ENCODE measurements around the gene CACNA1E.

Gene CACNA1E

DNA sequence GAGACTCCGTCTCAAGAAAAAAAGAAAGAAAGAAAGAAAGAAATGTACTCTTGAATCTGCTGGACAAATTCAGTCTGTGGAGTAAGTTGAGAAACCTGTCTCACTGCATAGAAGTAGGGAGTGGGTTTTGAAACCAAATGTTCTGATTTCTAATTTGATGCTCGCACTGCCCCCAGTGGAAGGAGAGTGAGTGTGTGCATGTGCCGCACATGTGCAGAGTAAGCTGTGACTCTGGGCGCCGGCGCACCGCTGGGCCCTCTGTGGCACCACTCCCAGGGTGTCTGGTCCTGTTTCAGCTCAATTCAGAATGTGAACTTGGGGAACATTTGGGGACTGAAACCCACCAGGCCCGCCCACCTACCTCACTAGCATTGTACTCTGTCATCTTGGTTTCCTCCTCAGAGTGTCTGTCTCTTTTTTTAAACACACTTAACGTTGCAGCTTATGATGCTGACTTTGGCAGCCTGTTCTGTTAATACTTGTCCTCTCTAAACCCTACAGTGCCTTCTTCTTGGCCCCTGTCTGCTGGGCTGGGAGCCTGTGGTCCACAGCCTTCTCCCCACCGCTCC lies 104.6 kb downstream of the CACNA1E start:
- TF ChIP-seq, protein P1, sequence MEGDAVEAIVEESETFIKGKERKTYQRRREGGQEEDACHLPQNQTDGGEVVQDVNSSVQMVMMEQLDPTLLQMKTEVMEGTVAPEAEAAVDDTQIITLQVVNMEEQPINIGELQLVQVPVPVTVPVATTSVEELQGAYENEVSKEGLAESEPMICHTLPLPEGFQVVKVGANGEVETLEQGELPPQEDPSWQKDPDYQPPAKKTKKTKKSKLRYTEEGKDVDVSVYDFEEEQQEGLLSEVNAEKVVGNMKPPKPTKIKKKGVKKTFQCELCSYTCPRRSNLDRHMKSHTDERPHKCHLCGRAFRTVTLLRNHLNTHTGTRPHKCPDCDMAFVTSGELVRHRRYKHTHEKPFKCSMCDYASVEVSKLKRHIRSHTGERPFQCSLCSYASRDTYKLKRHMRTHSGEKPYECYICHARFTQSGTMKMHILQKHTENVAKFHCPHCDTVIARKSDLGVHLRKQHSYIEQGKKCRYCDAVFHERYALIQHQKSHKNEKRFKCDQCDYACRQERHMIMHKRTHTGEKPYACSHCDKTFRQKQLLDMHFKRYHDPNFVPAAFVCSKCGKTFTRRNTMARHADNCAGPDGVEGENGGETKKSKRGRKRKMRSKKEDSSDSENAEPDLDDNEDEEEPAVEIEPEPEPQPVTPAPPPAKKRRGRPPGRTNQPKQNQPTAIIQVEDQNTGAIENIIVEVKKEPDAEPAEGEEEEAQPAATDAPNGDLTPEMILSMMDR (conservative IDR thresholded peaks at IDR 0.05): peak; percentile 85
- TF ChIP-seq ZFX (IDR thresholded peaks at IDR 0.05): no peak
- no peak overlapping the region for H3K27ac ChIP-seq

DNA sequence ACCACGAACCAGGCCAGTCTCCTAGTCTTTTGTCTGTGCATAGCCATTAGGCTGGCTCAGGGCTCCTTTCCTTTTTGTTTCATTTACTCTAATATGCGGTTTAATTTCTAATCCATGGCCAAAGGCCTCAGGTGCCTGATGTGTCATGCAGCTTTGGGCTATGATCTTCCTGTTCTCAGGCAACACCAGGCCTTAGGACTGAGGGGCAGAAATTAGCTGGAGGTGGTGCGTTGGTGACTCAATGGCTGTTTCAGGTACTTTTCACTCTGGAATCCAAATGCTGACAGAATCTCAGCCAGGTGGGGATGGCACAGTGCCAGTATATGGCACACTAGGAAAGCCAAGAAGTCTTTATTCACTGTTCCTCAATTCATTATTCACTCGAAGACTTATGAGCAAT lies 105.3 kb downstream of the CACNA1E start:
- H3K27ac ChIP-seq: no peak overlapping the region
- no peak for TF ChIP-seq ZFX (IDR thresholded peaks at IDR 0.05)
- TF ChIP-seq, protein P1 (conservative IDR thresholded peaks at IDR 0.05): no peak

DNA sequence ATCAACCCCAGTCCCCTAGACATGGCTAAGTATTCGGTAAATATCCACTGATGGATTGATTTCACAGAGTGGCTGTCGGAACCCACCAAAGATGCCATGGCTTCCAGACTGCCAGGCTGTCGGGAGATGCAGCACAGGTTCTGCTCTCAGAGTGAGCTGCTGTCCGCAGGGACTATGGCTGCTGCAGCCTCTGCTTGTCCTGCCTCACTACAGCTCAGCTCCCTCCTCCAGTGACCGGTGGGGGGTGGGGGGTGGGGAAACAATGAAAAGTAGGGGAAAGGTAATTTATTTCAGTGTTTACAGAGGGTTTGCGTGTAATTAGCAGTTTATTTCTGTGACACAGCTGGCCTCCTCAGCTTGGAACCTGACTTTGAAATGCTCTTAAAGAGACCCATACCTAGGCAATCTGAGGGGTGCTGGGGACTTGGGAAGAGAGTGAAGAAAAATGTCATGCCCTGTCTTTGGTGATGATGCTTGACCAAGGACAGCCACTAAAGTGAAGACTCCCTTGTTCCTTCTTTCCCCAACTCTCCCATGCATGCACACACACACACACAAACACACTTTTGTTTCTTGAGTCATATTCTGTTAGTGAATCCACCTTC lies 109.0 kb downstream of the CACNA1E start:
- H3K27ac ChIP-seq: no peak overlapping the region
- TF ChIP-seq, protein P1 (conservative IDR thresholded peaks at IDR 0.05): no peak
- TF ChIP-seq ZFX (IDR thresholded peaks at IDR 0.05): no peak

DNA sequence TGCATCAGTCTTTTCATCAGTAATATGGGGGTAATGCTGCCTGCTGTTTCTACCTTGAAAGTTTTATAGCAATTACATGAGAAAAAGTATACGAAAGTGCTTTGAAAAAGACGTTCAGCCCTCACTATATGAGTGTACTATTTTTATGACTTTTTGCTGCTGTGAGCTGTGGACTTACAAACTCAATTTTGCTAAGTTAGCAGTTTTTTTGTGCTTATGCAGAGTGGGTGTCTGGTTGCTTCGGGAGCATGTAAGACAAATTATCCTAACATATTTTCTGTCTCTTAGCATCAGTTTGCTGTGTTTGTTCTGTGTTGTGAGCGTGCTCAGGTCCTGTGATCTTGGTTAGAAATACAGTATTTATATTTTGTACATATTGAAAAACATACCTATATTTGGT lies 109.7 kb downstream of the CACNA1E start:
- TF ChIP-seq ZFX (IDR thresholded peaks at IDR 0.05): no peak
- TF ChIP-seq, protein P1 (conservative IDR thresholded peaks at IDR 0.05): no peak
- H3K27ac ChIP-seq: no peak overlapping the region

DNA sequence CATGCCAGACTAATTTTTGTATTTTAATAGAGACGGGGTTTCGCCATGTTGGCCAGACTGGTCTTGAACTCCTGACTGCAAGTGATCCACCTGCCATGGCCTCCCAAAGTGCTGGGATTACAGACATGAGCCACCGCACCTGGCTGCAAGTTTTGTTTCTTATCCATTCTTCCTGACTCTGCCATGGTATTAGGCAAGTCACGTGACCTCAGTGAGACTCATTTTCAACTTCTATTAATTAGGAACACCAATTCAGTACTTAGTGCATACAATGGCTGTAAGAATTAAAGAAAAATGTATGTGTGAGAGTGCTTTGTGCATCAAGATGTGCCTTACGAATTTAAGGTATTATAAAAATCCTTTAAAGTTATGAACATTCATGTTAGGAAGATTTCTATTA lies 111.2 kb downstream of the CACNA1E start:
- TF ChIP-seq, protein P1 (conservative IDR thresholded peaks at IDR 0.05): no peak
- TF ChIP-seq ZFX (IDR thresholded peaks at IDR 0.05): no peak
- H3K27ac ChIP-seq: no peak overlapping the region

DNA sequence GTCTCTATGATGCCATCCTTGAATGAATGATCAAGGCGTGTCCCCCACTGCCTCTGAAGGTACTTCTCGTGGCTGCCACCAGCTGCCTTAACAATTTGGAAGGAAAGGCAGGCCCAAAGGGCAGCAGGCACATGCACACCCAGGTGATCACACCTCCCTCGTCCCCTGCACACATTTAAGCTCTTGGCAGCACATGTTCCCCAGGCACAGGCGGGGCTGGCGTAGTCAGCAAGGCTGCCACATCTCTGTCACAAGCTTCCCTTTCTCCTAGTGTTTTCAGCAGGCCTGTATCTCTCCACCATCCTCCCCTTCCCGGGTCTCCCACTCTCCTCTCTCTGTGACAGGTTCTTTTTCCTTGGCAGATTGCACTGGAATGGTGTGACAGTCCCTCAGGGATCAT lies 111.9 kb downstream of the CACNA1E start:
- TF ChIP-seq, protein P1 (conservative IDR thresholded peaks at IDR 0.05): no peak
- TF ChIP-seq ZFX (IDR thresholded peaks at IDR 0.05): no peak
- no peak overlapping the region for H3K27ac ChIP-seq

DNA sequence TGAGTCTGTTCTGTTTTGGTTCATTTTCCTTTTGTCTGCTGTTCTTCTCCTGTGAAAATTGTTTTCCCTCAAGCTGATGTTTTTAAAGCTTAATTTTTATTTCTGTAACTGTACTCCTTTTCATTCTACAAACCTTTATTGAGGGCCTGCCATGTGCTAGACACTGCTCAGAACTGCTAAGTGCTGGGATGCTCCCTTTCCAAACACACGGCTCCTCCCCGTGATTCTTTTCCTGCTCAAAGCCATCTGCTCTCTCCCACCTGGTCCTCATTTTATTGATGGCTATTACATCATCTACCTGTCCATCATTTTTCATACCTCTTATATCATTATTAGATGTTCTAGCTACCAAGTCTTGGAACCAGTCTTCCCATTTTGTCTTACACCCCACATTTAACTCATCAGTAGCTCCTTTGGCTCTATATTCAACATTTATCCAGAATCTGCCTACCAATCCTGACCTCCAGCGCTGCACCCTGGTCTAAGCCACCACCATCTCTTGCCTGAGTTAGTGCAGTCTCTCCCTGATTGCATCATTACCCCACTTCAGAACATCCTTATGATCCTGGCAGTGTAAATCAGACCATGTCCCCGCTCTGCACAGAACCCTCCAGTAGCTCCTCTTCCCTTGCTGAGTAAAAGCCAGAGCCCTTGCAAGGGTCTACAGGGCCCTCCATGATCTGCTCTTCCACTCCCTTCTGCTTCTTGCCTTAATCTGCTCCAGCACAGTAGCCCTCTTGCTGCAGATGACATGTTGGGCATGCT lies 118.1 kb downstream of the CACNA1E start:
- H3K27ac ChIP-seq: no peak overlapping the region
- TF ChIP-seq ZFX (IDR thresholded peaks at IDR 0.05): no peak
- TF ChIP-seq, protein P1 (conservative IDR thresholded peaks at IDR 0.05): no peak
